A673 (cell line): Measurements from ENCODE around the gene NAPA.

Experiments
- CTCF ChIP-seq: fragments of 300-800, 200-600 bp; sonication (generic); conservative IDR thresholded peaks from 2 replicates; pipeline ENCODE4 v1.5.1; 2017; ENCODE audit warnings: low read depth, mild to moderate bottlenecking, antibody characterized with exemption, low read length, moderate library complexity, mixed read lengths
- EZH2 ChIP-seq: fragments of 200-600 bp; sonication (generic); IDR thresholded peaks from 2 replicates; pipeline ENCODE4 v1.6.1; 2017; ENCODE audit warnings: borderline replicate concordance, low read depth, mild to moderate bottlenecking, mixed read lengths, antibody characterized with exemption, low read length; ENCODE audit not compliant: poor library complexity, severe bottlenecking

DNA sequence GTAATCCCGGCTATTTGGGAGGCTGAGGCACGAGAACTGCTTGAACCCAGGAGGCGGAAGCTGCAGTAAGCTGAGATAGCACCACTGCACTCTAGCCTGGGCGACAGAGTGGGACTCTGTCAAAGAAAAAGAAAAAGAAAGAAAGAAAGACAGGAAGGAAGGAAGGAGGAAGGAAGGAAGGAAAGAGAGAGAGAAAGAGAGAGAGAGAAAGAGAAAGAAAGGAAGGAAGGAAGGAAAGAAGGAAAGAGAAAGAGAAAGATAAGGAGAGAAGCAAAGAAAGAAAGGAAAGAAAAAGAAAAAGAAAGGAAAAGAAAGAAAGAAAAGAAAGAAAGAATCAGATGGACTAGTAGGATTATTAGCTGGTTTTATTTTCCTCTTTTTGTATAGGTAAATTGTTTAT, 35.3 kb upstream of the NAPA start:
- TF ChIP-seq CTCF (no peak), EZH2 (no peak)
